Measurements from ENCODE around the gene SLC8B1. TPM values are rescaled to one million over a fixed set of nuclear protein-coding genes. Genes with fewer than 3 reads are reported as not detected.

The SLC8B1 gene
- total and polyA plus RNA-seq, 2 of the 4 experiments (the other 2 are of a cell fraction), result 4.1 to 10.2 TPM

DNA sequence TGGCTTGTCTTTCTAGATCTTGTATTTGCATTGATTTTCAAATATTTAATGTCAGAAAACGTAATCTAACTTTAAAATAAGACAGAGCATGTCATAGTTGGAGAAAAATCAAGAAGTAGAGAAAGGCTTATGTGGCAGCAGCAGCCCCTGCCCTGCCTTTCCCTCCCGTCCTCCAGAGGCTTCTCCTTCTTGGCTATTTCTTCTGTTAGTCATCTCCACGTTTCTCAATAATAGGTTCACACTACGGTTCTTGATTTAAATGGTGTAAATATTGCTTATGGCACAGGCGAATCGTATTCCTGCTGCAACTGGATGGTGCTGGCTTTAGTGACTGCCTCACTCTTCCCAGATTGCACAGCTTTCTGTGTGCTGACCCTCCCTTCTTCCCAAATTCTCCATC is 42.8 kb downstream of the SLC8B1 start:
- H3K4me3 ChIP-seq (ENCODE audit: insufficient read depth, low read depth, low read length), result no peak overlapping the region
- peaks cover 18% of the 10 kb centered on the region; the same call in 1 of the 2 replicates for H3K36me3 ChIP-seq (ENCODE audit: control insufficient read depth, insufficient read depth, low read length)
- no peak overlapping the region for H3K56ac ChIP-seq (ENCODE audit: extremely low read depth, insufficient read depth, low read length)
- no CpG with 5 or more reads among the region's 6 CpGs for WGBS, 2 experiments (ENCODE audit: extremely low coverage in 2 of 2, insufficient read length in 1 of 2)
- no peak overlapping the region for H2AK9ac ChIP-seq (replicated peaks; ENCODE audit: low read depth, low read length, poor library complexity)
- no peak overlapping the region for H3K9ac ChIP-seq (ENCODE audit: low read depth, low read length)
- no peak overlapping the region for H2AK5ac ChIP-seq (ENCODE audit: low read depth, low read length)
- H3K9me1 ChIP-seq (ENCODE audit: insufficient read depth, low read length), result no peaks in the 10 kb centered on the region
- no peak overlapping the region for H2BK20ac ChIP-seq (ENCODE audit: low read depth, low read length)
- H2BK5ac ChIP-seq (ENCODE audit: low read depth, low read length, poor library complexity, severe bottlenecking), result no peak overlapping the region
- no peak overlapping the region for H4K5ac ChIP-seq (ENCODE audit: low read depth, low read length)
- H3K14ac ChIP-seq (replicated peaks; ENCODE audit: low read depth, low read length), result no peak overlapping the region
- H3K4me1 ChIP-seq (ENCODE audit: control insufficient read depth, insufficient read depth, low read length), result peaks cover 10% of the 10 kb centered on the region
- no peak overlapping the region for H3K23ac ChIP-seq (ENCODE audit: low read depth, low read length)
- TF ChIP-seq RFX5 (IDR thresholded peaks at IDR 0.05; ENCODE audit: low read depth, low read length) (no peak), BHLHE40 (IDR thresholded peaks at IDR 0.05; ENCODE audit: low read depth, low read length) (peak; percentile 43; the same call in 1 of the 2 replicates), ELK1 (IDR thresholded peaks at IDR 0.05; ENCODE audit: borderline replicate concordance, low read depth, low read length) (no peak), MAFK (IDR thresholded peaks at IDR 0.05; ENCODE audit: low read depth, low read length) (no peak), RAD21 (IDR thresholded peaks at IDR 0.05; ENCODE audit: low read length) (no peak), RCOR1 (IDR thresholded peaks at IDR 0.05; ENCODE audit: insufficient replicate concordance, low read length) (no peak), CHD1 (IDR thresholded peaks at IDR 0.05; ENCODE audit: low read depth, low read length) (no peak), SMC3 (IDR thresholded peaks at IDR 0.05; ENCODE audit: low read depth, low read length) (no peak), POLR2A (IDR thresholded peaks at IDR 0.05; ENCODE audit: low read depth, low read length) (no peak), MAZ (IDR thresholded peaks at IDR 0.05; ENCODE audit: borderline replicate concordance, low read depth, low read length) (no peak), FOS (IDR thresholded peaks at IDR 0.05; ENCODE audit: low read depth, low read length) (peak; percentile 22; the same call in 1 of the 2 replicates), NFE2L2 (IDR thresholded peaks at IDR 0.05; ENCODE audit: low read depth, low read length) (no peak), MXI1 (IDR thresholded peaks at IDR 0.05; ENCODE audit: borderline replicate concordance, low read depth, low read length) (no peak), CEBPB (IDR thresholded peaks at IDR 0.05; ENCODE audit: low read depth, low read length) (0 out of 2 replicates have a peak, but pooled peaks have one; percentile 65)
- TF ChIP-seq, protein P1, sequence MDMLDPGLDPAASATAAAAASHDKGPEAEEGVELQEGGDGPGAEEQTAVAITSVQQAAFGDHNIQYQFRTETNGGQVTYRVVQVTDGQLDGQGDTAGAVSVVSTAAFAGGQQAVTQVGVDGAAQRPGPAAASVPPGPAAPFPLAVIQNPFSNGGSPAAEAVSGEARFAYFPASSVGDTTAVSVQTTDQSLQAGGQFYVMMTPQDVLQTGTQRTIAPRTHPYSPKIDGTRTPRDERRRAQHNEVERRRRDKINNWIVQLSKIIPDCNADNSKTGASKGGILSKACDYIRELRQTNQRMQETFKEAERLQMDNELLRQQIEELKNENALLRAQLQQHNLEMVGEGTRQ (IDR thresholded peaks at IDR 0.05; ENCODE audit: low read depth, low read length), result no peak
- TF ChIP-seq, protein P2, sequence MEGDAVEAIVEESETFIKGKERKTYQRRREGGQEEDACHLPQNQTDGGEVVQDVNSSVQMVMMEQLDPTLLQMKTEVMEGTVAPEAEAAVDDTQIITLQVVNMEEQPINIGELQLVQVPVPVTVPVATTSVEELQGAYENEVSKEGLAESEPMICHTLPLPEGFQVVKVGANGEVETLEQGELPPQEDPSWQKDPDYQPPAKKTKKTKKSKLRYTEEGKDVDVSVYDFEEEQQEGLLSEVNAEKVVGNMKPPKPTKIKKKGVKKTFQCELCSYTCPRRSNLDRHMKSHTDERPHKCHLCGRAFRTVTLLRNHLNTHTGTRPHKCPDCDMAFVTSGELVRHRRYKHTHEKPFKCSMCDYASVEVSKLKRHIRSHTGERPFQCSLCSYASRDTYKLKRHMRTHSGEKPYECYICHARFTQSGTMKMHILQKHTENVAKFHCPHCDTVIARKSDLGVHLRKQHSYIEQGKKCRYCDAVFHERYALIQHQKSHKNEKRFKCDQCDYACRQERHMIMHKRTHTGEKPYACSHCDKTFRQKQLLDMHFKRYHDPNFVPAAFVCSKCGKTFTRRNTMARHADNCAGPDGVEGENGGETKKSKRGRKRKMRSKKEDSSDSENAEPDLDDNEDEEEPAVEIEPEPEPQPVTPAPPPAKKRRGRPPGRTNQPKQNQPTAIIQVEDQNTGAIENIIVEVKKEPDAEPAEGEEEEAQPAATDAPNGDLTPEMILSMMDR (conservative IDR thresholded peaks at IDR 0.05; ENCODE audit: low read depth, low read length), result no peak
- no peaks in the 10 kb centered on the region for H3K79me1 ChIP-seq (ENCODE audit: low read depth in 1 of 2, low read length in 2 of 2)
- ChIA-PET POLR2A (ENCODE audit: unreplicated experiment) (no interaction called here), CTCF (no interaction called here)
- BruUV-seq (replicated peaks), result no TSS peak
- ATAC-seq (ENCODE audit: low read depth) (peak; percentile 85), DNase-seq (peak; percentile 76)
- no peak overlapping the region for H2BK15ac ChIP-seq (ENCODE audit: low read depth, low read length)
- H4K91ac ChIP-seq (ENCODE audit: insufficient read depth, low read depth, low read length), result no peak overlapping the region
- no peak overlapping the region; the same call in 1 of the 2 replicates for H3K27ac ChIP-seq (ENCODE audit: insufficient read depth, low read length)
- no peak overlapping the region for H3K4ac ChIP-seq (ENCODE audit: low read depth, low read length)
- in situ Hi-C loops (cut with MboI; ENCODE audit: low sequenced_read_pairs) (no loop called here), intact Hi-C loops (cut with micrococcal nuclease) (no loop called here), dilution Hi-C loops (cut with HindIII; ENCODE audit: low sequenced_read_pairs, unreplicated experiment) (no loop called here)
- H3K4me2 ChIP-seq (ENCODE audit: low read depth, low read length), result no peak overlapping the region
- H4K20me1 ChIP-seq (ENCODE audit: insufficient read depth, low read length), result no peaks in the 10 kb centered on the region
- H3K18ac ChIP-seq (ENCODE audit: low read depth, low read length), result no peak overlapping the region
- H3K9me3 ChIP-seq (ENCODE audit: control insufficient read depth, insufficient read depth, low read length), result no peaks in the 10 kb centered on the region
- H4K8ac ChIP-seq (ENCODE audit: low read depth in 2 of 2, low read length in 2 of 2), result 0 out of 4 replicates have a peak overlapping the region, but pooled peaks of 1 of the 2 experiments have one; percentile 30
- no peaks in the 10 kb centered on the region for H3K27me3 ChIP-seq (ENCODE audit: control insufficient read depth, insufficient read depth, low read length)
- no peak overlapping the region for H2AFZ ChIP-seq (replicated peaks; ENCODE audit: low read length, poor library complexity)
- H2BK120ac ChIP-seq (ENCODE audit: low read depth, low read length), result no peak overlapping the region

Data from IMR-90 (cell line).